ENCODE data around the gene PCOLCE2.

Gene PCOLCE2

DNA sequence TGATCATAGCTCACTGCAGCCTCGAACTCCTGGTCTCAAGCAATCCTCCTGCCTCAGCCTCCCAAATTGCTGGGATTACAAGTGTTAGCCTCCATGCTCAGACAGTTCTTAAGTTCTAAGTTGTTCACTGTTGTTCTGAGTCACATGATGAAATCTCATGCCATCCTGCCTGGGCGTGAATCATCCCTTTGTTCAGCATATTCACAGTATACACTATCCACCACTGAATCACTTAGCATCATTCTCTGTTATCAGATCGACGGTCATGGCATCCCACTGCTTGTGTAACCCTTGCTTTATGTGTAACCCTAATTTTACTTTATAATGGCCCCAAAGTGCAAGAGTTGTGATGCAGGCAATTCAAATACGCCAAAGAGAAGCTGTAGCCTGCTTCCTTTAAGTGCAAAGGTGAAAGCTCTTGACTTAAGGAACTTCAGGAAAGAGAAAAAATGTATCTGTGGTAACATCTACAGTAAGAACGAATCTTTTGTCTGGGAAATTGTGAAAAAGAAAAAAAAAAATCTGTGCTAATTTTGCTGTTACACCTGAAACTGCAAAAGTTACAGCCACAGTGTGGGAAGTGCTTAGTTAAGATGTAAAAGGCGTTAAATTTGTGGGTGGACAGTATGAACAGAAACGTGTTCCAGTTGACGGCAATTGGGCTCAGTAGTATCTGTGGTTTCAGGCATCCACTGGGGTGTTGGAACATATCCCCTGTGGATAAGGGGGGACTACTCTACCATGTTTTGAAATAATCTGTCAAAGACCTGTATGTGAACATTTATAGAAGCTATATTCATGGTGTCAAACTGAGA, 80.6 kb downstream of the PCOLCE2 start:
- TF ChIP-seq, protein P1, sequence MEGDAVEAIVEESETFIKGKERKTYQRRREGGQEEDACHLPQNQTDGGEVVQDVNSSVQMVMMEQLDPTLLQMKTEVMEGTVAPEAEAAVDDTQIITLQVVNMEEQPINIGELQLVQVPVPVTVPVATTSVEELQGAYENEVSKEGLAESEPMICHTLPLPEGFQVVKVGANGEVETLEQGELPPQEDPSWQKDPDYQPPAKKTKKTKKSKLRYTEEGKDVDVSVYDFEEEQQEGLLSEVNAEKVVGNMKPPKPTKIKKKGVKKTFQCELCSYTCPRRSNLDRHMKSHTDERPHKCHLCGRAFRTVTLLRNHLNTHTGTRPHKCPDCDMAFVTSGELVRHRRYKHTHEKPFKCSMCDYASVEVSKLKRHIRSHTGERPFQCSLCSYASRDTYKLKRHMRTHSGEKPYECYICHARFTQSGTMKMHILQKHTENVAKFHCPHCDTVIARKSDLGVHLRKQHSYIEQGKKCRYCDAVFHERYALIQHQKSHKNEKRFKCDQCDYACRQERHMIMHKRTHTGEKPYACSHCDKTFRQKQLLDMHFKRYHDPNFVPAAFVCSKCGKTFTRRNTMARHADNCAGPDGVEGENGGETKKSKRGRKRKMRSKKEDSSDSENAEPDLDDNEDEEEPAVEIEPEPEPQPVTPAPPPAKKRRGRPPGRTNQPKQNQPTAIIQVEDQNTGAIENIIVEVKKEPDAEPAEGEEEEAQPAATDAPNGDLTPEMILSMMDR (IDR thresholded peaks at IDR 0.05; ENCODE audit: low read depth, low read length) = no peak
- peak; percentile 16 for DNase-seq (ENCODE audit: extremely low read depth, low read depth)

DNA sequence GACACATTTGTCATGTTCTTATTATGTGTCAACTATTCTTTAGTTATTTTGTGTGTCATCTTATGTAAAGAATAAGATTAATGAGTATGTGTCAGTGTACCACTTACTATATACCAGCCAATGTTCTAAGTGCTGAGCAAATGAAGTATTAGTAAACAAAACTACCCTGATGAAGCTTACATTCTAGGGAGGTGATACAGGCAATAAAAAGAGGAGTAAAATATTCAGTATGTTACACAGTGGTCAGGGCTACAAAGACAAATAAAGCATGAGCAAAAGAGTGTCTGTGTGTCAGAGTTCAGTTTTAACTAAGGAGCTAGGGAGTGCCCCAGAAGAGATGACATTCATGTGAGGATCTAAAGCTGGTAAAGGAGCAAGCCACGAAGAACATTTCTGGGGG, 86.0 kb downstream of the PCOLCE2 start:
- TF ChIP-seq, protein P1 (IDR thresholded peaks at IDR 0.05; ENCODE audit: low read depth, low read length) = no peak
- no peak for DNase-seq (ENCODE audit: extremely low read depth, low read depth)

DNA sequence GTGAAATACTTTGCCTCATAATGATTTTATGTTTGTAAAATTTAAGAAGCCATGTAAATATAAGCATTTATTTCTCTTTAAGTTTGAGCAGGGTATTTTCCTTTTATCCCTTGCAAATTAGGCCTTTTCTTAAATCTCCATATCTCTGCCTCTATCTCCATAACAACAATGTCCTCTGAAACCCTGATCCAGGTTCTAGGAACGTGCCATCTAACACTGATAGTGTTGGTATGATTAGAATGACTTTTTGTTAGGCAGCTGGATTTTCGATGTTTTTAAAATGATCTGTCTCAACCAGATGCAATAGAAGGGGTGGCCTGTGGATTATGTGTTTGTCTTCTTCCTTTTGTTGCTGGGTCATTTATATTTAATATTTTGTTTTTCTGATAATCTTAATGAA, 87.1 kb downstream of the PCOLCE2 start:
- DNase-seq (ENCODE audit: extremely low read depth, low read depth) = no peak
- TF ChIP-seq, protein P1 (IDR thresholded peaks at IDR 0.05; ENCODE audit: low read depth, low read length) = no peak

DNA sequence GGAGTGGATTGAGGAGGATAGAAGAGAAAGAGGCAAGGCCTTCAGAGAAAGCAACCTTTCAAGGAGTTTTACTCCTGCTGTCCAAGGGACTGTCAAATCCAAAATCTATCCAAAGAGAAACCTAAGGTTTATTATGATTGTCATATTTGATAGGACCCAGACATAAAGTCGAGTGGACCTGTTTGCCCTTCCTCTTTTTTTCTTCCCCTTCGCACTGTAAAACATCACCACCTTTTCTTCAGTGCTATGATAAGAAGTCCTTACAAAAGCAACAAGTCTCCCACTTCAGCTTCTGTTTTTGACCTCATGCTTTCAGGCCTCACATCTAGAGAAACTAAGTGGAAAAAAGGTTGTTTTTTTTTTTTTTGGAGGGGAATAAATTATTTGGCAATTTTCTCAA, 92.1 kb downstream of the PCOLCE2 start:
- TF ChIP-seq, protein P1 (IDR thresholded peaks at IDR 0.05; ENCODE audit: low read depth, low read length) = no peak
- DNase-seq (ENCODE audit: extremely low read depth, low read depth) = no peak

DNA sequence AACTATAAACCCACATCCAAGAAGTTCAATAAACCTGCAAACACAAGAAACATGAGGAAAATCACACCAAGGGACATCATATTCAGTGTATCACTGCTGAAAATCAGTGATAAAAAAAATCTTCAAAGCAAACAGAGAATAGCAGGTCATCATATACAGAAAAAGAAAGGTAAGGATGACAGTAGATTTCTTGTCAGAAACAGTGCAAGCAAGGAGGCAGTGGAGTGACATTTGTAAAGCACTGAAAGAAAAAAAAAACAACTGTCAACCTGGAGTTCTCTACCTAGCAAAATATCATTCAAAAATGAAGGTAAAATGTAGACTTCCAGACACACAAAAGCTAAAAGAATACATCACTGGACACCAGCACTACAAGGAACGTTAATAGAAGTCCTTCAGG, 93.6 kb downstream of the PCOLCE2 start:
- TF ChIP-seq, protein P1 (IDR thresholded peaks at IDR 0.05; ENCODE audit: low read depth, low read length) = no peak
- no peak for DNase-seq (ENCODE audit: extremely low read depth, low read depth)

DNA sequence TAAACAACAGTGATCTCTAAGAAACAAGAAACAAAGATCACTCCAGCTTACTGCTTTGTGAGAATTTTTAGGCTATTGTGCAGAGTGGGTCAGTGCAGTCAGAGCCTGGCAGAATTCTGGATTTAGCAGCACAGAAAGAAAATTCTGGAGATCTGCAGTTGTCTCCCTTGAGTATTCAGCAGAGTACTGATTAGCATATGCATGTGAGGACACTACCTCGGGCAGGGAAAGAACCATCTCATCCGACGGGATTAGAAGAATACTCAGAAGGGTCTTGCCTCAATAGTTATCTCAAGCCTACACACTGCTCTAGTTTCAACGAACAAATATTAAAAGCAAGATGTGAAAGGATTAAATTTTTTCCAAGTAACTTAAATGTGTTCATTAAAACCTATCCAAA, 94.4 kb downstream of the PCOLCE2 start:
- TF ChIP-seq, protein P1 (IDR thresholded peaks at IDR 0.05; ENCODE audit: low read depth, low read length) = no peak
- no peak for DNase-seq (ENCODE audit: extremely low read depth, low read depth)

DNA sequence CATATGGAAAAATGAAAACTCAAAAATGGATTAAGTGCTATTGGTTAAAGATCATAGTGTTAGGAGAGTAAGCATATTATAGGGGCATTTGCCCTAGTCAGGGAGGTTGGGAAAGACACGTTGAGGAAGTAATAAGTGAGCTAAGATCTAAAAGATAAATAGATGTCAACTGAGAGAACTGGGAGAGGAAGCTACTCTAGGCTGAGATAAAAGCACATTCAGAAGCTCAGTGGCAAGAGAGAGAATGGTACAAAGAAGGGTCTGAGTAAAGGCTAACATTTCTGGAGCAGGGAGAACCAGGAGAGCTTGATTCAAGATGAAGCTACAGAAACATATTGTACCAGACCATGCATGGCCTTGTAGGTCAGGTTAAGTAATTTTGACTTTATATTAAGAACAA, 101.2 kb downstream of the PCOLCE2 start:
- TF ChIP-seq, protein P1 (IDR thresholded peaks at IDR 0.05; ENCODE audit: low read depth, low read length) = no peak
- no peak for DNase-seq (ENCODE audit: extremely low read depth, low read depth)

Measured in AG09319 (cell line).